ENCODE results near the gene GPC6.

GRCh38 chr13:93305886-93306285 lies 79.3 kb downstream of the GPC6 start:
- no peak for TF ChIP-seq EZH2phosphoT487 (IDR thresholded peaks at IDR 0.05)
- TF ChIP-seq, protein P1, sequence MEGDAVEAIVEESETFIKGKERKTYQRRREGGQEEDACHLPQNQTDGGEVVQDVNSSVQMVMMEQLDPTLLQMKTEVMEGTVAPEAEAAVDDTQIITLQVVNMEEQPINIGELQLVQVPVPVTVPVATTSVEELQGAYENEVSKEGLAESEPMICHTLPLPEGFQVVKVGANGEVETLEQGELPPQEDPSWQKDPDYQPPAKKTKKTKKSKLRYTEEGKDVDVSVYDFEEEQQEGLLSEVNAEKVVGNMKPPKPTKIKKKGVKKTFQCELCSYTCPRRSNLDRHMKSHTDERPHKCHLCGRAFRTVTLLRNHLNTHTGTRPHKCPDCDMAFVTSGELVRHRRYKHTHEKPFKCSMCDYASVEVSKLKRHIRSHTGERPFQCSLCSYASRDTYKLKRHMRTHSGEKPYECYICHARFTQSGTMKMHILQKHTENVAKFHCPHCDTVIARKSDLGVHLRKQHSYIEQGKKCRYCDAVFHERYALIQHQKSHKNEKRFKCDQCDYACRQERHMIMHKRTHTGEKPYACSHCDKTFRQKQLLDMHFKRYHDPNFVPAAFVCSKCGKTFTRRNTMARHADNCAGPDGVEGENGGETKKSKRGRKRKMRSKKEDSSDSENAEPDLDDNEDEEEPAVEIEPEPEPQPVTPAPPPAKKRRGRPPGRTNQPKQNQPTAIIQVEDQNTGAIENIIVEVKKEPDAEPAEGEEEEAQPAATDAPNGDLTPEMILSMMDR (IDR thresholded peaks at IDR 0.05), result no peak

Measured in neural progenitor cell (in vitro differentiated cells).